Sigmoid colon (tissue), 3 donors: ENCODE data around the gene KCNQ4.

ENCODE experiments used
- POLR2A ChIP-seq, 2 donors: fragments of 450-650 bp; IDR thresholded peaks; one replicate each; pipeline ENCODE4 v1.6.1; 2016; ENCODE audit warnings: antibody characterized with exemption in 2 of 2, mild to moderate bottlenecking in 2 of 2, moderate library complexity in 2 of 2
- TF ChIP-seq, protein P1 (sequence below), 4 experiments: fragments of 450-650 bp in 3 of 4; fragments of 200-600 bp in 1 of 4; IDR thresholded peaks; one replicate each; pipeline ENCODE4 v1.5.1; 2016 to 2019; ENCODE audit warnings: antibody characterized with exemption in 4 of 4, mild to moderate bottlenecking in 3 of 4, moderate library complexity in 2 of 4

- TF ChIP-seq, protein P1, sequence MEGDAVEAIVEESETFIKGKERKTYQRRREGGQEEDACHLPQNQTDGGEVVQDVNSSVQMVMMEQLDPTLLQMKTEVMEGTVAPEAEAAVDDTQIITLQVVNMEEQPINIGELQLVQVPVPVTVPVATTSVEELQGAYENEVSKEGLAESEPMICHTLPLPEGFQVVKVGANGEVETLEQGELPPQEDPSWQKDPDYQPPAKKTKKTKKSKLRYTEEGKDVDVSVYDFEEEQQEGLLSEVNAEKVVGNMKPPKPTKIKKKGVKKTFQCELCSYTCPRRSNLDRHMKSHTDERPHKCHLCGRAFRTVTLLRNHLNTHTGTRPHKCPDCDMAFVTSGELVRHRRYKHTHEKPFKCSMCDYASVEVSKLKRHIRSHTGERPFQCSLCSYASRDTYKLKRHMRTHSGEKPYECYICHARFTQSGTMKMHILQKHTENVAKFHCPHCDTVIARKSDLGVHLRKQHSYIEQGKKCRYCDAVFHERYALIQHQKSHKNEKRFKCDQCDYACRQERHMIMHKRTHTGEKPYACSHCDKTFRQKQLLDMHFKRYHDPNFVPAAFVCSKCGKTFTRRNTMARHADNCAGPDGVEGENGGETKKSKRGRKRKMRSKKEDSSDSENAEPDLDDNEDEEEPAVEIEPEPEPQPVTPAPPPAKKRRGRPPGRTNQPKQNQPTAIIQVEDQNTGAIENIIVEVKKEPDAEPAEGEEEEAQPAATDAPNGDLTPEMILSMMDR (IDR thresholded peaks at IDR 0.05): no peak
- no peak for TF ChIP-seq POLR2A (IDR thresholded peaks at IDR 0.05)
These were observed 15.8 kb downstream of the KCNQ4 start for GRCh38 chr1:40799351-40799867.
